Left ventricle myocardium superior (tissue), 1 donor: ENCODE data around the gene CCDC121. TPM values are rescaled to one million over a fixed set of nuclear protein-coding genes. Genes with fewer than 3 reads are reported as not detected.

Experiments
- ATAC-seq: fragments of 200-7000 bp; cut with Tn5 transposase; one replicate; pipeline ENCODE4 v1.9.1; 2020; ENCODE audit warnings: mild to moderate bottlenecking, moderate library complexity
- DNase-seq: peaks from one replicate; pipeline ENCODE4 v3.0.0-alpha.2; 2020
- intact Hi-C: fragments of 100-400 bp; cut with micrococcal nuclease; formaldehyde crosslinking; loops from one replicate; pipeline ENCODE4 v1.11.0; 2022
- long read RNA-seq: library from polyadenylated mRNA; unstranded; transcript quantifications from one replicate; pipeline ENCODE4 v2.0.0, GENCODE V29; 2021
- total RNA-seq: library from RNA; stranded (reverse); fragmentation: NEBNext Ultra II Directional; extraction: Animal tissue kit (Norgen Biotek cat#: 25700); gene quantifications from one replicate; pipeline ENCODE4 v1.2.1, GENCODE V29; 2021
- donor health status: DM: no; HTN: yes; CAD: no; lungs with severe emphysema.

The CCDC121 gene, protein sequence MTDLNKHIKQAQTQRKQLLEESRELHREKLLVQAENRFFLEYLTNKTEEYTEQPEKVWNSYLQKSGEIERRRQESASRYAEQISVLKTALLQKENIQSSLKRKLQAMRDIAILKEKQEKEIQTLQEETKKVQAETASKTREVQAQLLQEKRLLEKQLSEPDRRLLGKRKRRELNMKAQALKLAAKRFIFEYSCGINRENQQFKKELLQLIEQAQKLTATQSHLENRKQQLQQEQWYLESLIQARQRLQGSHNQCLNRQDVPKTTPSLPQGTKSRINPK
- total RNA-seq, result 6.5 TPM
- long read RNA-seq, transcript CCDC121-201 (2 exons, 2,342 nt), result major isoform, 6 of 11 reads
- long read RNA-seq, partial matches to known transcripts, result 0 of 11 reads
- long read RNA-seq, other reads (novel, unspliced or antisense), result 2 of 11 reads

DNA sequence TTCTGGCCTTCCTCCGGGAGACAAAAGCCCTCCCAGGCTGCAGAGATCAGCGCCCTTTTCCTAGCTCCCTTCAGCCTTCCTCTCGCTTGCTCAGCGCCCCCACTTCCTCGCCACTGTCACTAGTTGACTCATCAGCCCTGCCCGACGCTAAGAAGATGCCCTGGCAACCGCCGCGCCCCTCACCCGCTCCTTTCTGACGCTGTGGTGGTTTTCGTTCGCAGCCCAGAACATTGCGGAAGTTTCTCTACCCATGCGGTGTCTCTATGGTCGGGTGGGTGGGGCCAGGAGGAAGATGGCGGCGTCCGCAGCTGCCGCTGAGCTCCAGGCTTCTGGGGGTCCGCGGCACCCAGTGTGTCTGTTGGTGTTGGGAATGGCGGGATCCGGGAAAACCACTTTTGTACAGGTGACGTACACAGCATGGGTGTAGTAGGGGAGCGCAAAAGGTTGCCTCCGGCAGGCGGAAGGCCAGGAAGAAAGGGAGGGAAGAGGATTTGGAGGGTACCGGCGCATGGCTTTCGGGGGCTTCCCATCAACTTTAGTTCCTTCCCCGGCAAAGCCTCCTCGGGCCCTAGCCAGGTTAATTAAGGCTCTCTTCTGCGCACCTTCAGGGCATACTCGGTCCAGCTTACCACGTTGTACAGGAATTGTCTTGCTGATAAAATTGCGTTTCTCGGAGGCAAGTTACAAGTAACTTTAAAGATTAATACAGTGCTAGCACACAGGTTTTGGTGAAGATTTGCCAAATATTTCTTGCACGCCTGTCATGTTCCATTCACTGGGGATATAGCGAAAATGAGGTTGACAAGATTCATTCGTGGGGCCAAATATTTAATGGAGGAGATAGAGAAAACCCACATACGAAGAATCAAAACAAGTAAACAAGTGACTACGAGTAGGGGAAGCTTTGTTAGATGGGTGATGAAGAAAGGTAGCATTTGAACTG, at the start of gene CCDC121, which contains the start of gene GPN1:
TSS of gene CCDC121 (minus strand) at position 246 of the 943 bp plus-strand sequence. CDS start 1,213 bp downstream, outside the sequence.
TSS of gene GPN1 (plus strand) at position 284 of the 943 bp plus-strand sequence. CDS start at position 293, 9 bp downstream.
- DNase-seq (peak; percentile 86), ATAC-seq (peak; percentile 98)
- intact Hi-C loops, result no loop called here

DNA sequence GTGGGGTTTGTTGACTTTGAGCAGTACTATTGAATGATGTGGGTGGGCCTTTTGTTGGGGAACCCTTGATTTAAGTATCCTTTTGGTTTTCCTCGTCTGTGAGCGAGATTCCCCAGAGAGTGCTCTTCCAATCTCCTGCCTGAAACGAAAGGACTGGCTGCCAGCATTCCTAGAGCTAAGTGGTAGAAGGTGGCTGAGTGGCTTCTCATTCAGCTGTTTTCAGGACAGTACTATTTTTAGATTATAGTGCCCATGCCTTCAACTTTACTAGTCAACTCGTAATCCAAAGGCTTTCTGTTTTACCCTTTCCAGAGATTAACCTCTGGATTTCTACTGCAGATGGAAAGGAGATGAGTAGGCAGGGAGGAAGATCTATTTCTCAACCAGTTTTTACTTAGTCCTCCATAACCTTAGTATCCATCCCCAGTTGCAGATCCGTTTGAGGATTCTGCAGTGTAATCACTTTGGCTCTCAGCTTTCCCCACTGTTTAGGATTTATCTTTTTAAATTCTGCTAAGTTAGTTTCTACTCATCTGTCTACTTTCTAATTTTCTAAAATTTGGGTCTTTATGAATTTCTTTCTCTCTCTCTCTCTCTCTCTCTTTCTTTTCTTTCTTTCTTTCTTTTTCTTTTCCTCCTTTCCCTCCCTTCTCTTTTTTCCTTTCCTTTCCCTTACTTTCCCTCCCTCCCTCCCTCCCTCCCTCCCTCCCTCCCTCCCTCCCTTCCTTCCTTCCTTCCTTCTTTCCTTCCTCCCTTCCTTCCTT, 44.1 kb upstream of the CCDC121 start:
- DNase-seq, result no peak
- intact Hi-C loops, result no loop called here
- peak; percentile 96 for ATAC-seq

- no peak for DNase-seq
These were observed 42.4 kb upstream of the CCDC121 start for GRCh38 chr2:27671235-27671634.

DNA sequence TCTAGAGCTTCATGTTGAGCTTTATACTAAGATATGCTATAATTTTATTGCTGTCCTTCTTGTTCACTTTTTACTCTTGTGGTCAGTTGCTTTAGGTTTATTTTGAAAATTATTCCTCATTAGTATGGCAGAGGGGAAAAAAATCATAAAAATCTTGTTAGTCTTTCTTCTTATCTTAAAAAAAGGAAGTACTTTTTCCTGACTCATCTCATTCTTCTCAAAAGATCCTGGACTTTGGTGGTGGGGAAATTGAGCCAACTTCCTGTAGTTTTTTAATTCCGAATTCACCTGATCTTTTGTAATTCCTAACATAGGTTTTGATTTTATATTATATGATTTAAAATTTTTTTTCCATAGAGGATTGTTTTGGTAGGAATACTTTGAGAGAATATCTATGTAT, 38.6 kb upstream of the CCDC121 start:
- intact Hi-C loops, result no loop called here
- DNase-seq (no peak), ATAC-seq (no peak)

More at GRCh38 chr2:27671235-27671634, 42.4 kb upstream of the CCDC121 start:
- no peak for ATAC-seq
- intact Hi-C loops, result no loop called here

DNA sequence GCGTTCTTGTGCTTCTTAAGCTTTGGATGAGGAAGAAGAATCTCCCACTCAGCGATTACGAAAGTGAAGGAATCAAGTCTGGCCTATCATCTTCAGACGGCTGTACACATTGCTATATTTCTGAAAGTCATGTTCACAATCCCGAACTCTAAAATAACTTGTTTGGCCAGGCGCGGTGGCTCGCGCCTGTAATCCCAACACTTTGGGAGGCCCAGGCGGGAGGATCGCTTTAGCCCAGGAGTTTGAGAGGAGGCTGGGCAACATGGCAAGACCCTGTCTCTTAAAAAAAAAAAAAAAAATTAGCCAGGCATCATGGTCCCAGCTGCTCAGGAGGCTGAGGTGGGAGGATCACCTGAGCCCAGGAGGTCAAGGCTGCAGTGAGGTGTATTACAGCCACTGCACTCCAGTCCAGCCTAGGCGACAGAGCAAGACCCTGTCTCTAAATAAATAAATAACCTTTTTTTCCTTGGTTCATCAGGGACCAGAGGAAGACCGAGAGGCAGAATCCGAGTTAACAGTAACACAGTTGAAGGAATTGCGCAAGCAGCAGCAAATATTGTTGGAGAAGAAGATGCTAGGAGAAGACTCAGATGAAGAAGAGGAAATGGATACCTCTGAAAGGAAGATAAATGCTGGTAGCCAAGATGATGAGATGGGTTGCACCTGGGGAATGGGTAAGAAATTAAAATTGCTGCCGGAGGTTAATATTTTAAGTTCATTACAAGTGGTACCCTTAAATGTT, 36.0 kb upstream of the CCDC121 start:
- no peak for DNase-seq
- ATAC-seq, result no peak
- intact Hi-C loops, result no loop called here

GRCh38 chr2:27664154-27664574, 35.4 kb upstream of the CCDC121 start:
- DNase-seq, result no peak
- ATAC-seq, result no peak
- intact Hi-C loops, result no loop called here

- peak; percentile 91 for ATAC-seq
- peak; percentile 81 for DNase-seq
- intact Hi-C loops, result no loop called here
These were observed 34.7 kb upstream of the CCDC121 start, which contains the start of the genes SLC4A1AP and SUPT7L for GRCh38 chr2:27663285-27664153. SLC4A1AP (plus strand) TSS chr2:27663889; CDS start chr2:27663915, 26 bp downstream. SUPT7L (minus strand) TSS chr2:27663614; CDS start chr2:27662192, 1,422 bp downstream.

DNA sequence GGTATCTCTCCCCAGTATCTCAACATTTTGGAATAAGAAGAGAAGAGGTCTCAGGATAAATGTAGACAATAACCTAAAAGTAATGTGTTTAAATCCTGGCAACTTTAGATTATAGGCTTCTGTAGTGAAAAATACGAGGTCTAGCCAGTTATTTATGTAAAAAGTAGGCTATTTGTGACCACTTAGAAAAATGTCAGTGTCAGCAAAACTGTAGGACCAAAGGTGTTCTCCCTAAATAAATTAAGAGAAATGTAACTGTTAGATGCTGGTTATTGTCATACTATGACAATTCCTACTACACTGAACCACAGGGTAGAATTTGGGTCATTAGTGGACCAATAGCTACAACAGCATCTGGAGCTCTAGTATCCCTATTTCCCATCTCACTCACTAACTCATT, 32.6 kb upstream of the CCDC121 start:
- intact Hi-C loops, result no loop called here
- no peak for DNase-seq
- ATAC-seq, result no peak

DNA sequence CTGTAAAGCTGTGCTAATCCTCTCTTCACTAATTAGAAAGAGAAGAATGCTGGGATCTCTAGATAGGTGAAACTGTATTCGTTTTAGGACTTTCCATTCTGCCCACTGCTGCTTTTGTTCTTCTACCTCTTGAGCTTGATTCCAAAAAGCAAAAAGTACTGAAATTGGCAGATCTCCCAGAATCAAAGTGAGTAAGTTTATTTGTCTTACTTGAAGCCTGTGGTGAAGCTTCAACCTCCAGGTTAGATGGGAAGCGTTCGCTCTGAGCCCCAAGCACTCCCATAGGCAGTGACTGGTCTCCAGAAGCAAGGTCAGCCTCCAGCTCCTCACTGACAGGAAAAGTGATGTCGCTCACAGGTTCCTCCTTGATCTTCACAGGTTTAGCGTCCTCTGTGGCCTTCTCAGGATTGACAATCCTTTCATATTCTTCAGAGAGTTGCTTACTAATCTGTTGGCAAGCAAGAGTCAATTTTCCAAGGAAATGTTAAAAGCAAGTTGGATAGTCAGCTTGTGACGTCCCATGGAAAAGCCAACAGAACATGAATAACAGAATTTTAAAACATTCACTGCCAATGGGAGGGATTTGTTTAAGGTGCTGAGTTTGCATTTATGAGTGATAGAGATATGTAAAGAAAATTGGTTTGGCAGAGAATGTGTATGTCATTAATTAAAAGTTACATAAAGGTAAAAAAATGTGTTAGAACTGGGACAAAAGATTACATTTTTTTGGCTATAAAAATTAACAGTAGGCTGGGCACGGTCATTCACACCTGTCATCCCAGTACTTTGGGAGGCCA, 26.5 kb upstream of the CCDC121 start:
- DNase-seq (no peak), ATAC-seq (no peak)
- intact Hi-C loops, result no loop called here

- no peak for ATAC-seq
These were observed 24.6 kb upstream of the CCDC121 start for GRCh38 chr2:27653397-27653796.

GRCh38 chr2:27652790-27653189, 24.0 kb upstream of the CCDC121 start:
- intact Hi-C loops, result no loop called here
- ATAC-seq, result no peak
- no peak for DNase-seq

More at GRCh38 chr2:27653397-27653796, 24.6 kb upstream of the CCDC121 start:
- DNase-seq, result no peak
- intact Hi-C loops, result no loop called here

DNA sequence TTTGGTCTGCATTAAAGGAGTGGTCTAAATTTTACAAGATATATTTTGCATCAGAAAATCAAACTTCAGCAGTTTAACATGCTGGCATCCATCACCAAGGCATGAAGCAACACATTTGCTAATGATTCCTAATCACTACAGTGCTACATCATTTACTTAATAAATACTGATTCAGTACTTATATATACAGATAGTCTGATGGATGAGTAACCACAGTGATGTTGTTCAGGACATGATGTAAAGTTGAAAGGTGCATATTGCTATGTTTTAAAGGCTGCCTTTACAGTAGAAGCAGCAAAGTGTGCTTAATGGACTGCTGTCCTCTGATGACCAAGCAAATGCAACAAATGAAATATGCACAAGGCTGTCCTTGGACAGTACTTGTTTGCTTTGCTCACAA, 23.5 kb upstream of the CCDC121 start:
- ATAC-seq (no peak), DNase-seq (no peak)
- intact Hi-C loops, result no loop called here

DNA sequence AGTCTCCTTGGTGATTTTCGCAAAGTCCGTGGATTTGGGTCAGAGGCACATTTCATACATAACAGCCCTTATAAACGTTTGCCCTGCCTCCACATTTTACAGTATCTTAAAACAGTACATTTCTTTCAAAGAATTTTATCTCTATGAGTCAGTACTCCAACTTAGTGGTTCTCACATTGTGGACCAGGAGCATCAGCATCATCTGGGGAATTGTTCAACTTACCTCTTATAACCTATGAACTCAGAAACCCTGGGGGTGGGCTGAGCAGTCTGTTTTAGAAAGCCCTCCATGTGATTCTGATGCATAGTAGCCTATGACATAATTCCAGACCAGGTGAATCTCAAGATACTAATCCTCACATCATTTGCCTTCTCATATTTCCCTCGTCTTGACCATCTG, 22.2 kb upstream of the CCDC121 start:
- DNase-seq (no peak), ATAC-seq (no peak)
- intact Hi-C loops, result no loop called here

- no peak for ATAC-seq
- intact Hi-C loops, result no loop called here
- no peak for DNase-seq
These were observed 18.9 kb upstream of the CCDC121 start for GRCh38 chr2:27647737-27648136.

DNA sequence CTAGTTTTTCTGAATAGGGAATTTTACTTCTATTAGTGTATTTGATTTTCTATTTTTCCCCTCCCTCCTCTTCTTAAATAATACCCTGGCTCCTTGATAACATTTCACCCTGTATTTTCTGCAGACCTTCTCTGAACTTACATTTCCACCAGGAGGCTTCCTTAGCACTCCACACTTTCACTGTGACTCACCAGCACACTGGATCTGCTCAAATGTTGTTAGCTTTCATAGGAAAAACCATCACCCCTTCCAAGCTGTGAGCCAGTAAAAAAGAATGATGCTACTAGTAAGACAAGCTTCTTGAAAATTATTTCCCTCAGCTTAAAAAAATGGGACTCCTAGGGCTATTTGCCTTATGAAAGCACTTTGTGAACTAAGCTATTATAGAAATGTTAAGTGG, 18.5 kb upstream of the CCDC121 start:
- intact Hi-C loops, result no loop called here
- DNase-seq, result no peak
- ATAC-seq, result no peak

DNA sequence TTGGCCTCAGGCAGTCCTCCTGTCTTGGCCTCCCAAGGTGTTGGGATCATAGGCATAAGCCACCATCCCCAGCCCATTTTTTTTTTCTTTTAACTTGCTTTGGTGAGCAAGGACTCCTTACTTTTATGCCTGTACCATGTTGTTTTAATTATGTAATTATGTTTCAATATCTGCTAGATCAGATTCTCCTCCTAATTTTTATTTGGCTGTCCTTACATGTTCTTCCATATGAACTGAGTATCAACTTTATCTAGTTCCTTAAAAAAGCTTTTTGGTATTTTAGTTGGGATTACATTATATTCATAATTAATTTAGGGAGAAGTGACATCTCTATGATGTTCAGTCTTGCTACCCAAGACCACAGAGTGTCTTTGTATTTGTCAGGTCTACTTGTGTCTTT, 16.4 kb upstream of the CCDC121 start:
- intact Hi-C loops, result no loop called here
- no peak for ATAC-seq
- no peak for DNase-seq
